ENCODE measurements around the gene HOXA13.

HOXA13 gene

GRCh38 chr7:27182861-27183681 is 16.8 kb downstream of the HOXA13 start:
- no peak for DNase-seq (ENCODE audit: extremely low read depth in 1 of 2, low read depth in 1 of 2)

- DNase-seq (ENCODE audit: extremely low read depth in 1 of 2, low read depth in 1 of 2) = no peak
These were observed 17.5 kb downstream of the HOXA13 start for GRCh38 chr7:27182285-27182841.

- DNase-seq (ENCODE audit: extremely low read depth in 1 of 2, low read depth in 1 of 2) = no peak
These were observed 18.1 kb downstream of the HOXA13 start for GRCh38 chr7:27181795-27182275.

DNA sequence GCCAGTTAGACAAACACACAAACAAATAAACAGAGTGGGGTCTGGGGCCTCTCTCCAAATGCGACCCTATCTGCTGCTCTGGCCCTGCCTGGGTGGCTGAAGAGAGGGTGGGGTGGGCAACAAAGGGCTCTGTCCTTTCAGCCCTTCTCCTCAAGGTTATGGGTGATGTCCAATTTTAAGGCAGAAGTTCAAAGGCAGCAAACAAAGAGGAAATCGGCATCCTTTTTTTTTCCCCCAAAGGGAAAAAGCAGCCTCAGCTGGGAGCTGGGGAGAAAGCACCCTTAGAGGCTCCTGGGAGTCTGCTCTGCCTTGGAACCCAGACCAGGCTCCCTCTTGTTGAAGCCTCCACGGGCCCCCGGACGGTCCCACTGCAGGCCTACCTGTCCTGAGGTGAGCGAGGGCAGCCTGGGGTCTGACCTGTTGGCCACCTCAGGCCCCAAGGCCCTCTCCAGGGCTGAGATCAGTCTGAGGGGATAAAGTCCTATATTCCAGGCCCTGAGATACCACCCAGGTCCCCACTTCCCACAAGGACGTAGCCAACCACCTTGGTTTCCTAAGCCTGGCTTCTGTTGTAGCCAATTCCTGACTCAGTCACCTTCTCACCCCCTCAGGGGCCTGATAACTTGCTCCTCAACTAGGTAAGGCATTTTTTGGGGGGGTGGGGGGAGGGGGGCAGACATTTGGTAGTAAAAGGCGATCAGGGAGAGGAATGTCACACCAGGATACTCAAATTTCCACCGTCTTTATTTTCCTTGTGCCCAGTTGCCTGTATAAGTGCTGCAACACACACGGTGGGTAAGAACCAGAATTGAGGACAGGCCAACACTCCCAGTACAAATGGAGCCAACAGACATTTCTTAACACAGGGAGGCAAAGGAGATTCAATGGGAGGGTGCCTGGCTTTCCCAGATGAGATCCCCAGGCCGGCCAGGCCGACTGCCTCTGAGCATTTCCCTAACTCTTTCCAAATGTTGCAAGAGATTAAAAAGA is 19.2 kb downstream of the HOXA13 start:
- DNase-seq (ENCODE audit: extremely low read depth in 1 of 2, low read depth in 1 of 2) = no peak

DNA sequence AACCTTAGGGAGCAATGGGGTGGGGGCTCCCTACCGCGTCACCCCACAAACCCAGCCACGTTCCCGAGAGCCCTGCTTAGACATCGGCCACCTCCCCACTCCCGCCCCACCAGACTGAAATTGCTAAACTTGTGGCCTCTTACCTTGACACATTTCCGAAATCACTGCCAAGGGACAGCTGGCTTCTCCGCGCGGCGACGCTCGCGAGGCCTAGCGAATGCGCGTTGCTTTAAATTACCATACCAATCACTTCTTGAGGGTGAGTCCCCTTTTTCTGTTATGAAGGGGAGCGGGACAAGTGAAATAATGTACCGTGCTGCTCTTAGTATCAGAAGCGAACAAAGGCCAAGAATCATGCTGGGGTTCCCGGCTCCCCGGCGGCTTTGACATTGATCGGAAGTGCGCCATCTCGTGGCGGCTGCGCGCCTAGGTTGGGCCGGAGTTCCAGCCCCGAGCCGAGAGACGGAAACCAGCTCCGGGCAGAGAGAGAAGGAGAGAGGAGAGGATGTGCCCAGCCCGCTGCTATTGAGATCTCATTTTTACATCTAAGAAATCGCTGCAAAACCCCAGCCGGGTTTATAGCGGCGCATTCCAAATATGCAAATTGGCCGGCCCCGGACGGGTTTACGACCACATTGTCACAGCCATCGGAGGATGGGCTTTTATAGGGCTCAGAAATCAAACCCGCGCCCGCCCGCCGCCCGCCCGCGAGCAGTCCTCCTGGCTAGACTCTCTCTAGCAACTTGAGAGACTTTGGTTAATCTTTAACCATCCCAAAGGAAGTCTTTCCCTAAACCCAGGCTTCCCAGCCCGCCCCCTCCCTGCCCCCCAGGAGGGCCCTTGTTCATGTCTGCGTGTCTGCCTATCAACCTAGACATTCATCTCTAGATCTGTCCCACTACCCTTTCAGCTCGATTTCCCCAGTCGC is 20.1 kb downstream of the HOXA13 start:
- DNase-seq (ENCODE audit: extremely low read depth in 1 of 2, low read depth in 1 of 2) = no peak

- no peak for DNase-seq (ENCODE audit: extremely low read depth in 1 of 2, low read depth in 1 of 2)
These were observed 20.9 kb downstream of the HOXA13 start for GRCh38 chr7:27179030-27179429.

GRCh38 chr7:27178366-27178765 is 21.5 kb downstream of the HOXA13 start:
- DNase-seq (ENCODE audit: extremely low read depth in 1 of 2, low read depth in 1 of 2) = no peak

DNA sequence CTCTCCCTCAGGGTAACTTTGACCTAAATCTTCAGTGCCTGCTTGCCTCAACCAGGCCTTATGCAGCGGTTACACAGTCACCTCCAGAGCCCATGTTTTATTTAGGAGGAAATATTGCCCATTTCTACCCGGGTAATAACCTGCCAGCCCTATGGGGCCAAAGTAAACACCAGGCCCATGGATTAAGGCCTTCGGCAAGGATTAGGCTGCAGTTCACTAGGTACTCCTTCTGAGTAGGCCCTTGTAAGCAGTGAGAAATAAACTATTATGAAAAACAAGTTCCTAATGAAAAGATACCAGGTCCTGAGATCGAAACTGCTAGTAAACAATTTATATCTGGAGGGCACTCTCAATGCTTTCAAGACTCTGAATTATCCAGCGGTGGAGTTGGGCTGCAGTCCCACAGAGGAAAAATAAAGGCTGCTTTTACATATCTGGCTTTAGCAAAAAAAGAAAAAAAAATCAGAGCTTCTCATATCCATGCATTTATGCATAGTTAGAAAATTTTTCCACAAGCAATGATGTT is 22.0 kb downstream of the HOXA13 start:
- DNase-seq (ENCODE audit: extremely low read depth in 1 of 2, low read depth in 1 of 2) = no peak

- DNase-seq (ENCODE audit: extremely low read depth in 1 of 2, low read depth in 1 of 2) = no peak
These were observed 22.7 kb downstream of the HOXA13 start for GRCh38 chr7:27176962-27177794.

GRCh38 chr7:27176524-27176845 is 23.4 kb downstream of the HOXA13 start:
- no peak for DNase-seq (ENCODE audit: extremely low read depth in 1 of 2, low read depth in 1 of 2)

- no peak for DNase-seq (ENCODE audit: extremely low read depth in 1 of 2, low read depth in 1 of 2)
These were observed 24.0 kb downstream of the HOXA13 start for GRCh38 chr7:27175626-27176523.

DNA sequence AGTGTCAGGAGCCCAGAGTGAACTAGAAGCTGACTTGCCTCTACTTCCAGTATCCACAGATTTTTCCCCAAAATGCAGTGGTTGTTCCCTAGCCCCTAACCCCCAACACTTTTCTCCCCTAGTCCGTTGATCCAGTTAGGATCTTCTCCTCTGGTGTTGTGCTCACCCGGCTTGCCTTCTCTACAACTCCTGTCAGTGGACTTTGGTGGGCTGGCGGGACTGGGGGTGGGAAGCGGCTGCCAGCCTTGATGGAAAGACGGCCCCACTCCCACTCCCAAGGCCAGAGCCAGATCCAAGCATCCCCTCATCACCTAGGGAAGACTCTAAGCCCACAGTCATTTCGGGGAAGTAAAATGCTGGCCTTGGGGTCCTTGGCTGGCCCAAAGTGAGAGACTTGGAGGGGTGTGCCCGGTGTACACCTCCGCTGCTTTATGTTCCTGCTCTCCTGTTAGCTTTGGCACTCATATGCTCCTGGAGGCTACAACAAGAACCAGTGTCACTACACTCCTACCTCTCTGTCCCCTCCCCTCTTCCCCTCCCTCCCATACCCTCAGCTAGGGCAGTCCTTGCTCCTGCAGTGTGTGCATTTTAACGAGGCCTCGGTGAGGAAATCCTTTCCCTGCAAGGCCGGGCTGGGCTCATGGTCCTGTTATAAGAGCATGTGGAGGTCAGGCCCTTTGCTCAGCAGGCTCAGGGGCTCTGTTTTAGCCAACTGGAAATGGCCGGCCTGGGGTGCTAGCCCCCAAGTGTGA is 24.8 kb downstream of the HOXA13 start:
- no peak for DNase-seq (ENCODE audit: extremely low read depth in 1 of 2, low read depth in 1 of 2)

DNA sequence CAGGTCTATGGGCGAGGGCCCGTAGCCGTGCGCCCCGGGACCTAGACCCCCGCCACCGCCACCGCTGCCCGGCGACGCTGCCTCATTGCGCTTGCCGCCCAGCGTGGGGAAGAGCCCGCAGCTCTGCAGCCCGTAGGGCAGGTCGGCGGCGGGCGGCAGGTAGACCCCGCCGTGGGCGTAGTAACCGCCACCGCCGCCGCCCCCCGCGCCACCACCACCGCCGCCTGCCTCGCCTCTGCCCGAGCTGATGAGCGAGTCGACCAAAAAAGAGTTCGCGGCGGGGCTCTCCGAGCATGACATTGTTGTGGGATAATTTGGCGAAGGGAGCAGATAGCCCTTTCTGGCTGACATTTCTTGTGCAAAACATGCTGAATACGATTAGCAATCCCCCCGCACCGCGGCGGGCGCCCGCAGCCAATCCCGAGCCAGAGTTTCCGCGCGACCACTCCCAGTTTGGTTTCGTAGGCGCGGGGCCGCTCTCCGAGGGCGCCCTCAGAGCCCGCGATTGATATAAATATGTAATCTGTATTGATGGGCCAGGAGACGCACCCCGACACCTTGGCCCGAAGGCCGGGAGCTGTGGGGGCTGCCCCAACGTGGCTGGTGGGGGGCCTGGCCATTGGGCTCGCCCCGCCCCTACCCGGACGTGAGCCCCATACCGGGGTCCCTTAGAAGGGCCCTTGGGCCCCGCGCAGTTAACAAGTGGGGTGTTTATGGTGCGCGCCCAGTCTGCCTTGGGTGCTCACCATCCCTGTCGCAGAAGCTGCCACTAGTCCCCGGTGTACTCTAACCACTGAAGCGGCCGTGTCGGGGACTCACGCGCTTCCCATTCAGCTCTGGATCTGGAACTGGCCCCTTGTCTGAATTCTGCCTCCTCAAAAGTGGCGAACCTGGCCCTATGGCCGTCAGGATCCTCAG is 25.7 kb downstream of the HOXA13 start, which contains the start of gene HOXA10:
Gene HOXA10 (minus strand): TSS at position 365 of the 918 bp plus-strand sequence. CDS start 14 bp downstream, at position 351.
- DNase-seq (ENCODE audit: extremely low read depth in 1 of 2, low read depth in 1 of 2) = no peak

GRCh38 chr7:27173511-27173955 is 26.4 kb downstream of the HOXA13 start:
- DNase-seq (ENCODE audit: extremely low read depth in 1 of 2, low read depth in 1 of 2) = no peak

- no peak for DNase-seq (ENCODE audit: extremely low read depth in 1 of 2, low read depth in 1 of 2)
These were observed 26.9 kb downstream of the HOXA13 start for GRCh38 chr7:27172823-27173510.

Measured in activated CD8-positive, alpha-beta memory T cell treated with anti-CD3 and anti-CD28 coated beads for 1 hour (primary cell).